BE2C (cell line): ENCODE measurements around the gene PRAMEF2. TPM values are rescaled to one million over a fixed set of nuclear protein-coding genes. Genes with fewer than 3 reads are reported as not detected.
"Not testable (repeated sequence)": the region's sequence is repeated elsewhere in the genome, so short reads cannot be mapped to it uniquely, and the experiment has no call there.

Experiments used
- DNase-seq: peaks from one replicate; pipeline ENCODE4 v3.0.0-alpha.2; 2020
- H3K27me3 ChIP-seq: fragments of 250-450 bp; sonication (Bioruptor Pico); 2 replicates; pipeline ENCODE4 v1.5.1; 2020; ENCODE audit warnings: mild to moderate bottlenecking
- H3K36me3 ChIP-seq: fragments of 250-450 bp; sonication (Bioruptor Pico); 2 replicates; pipeline ENCODE4 v1.5.1; 2020; ENCODE audit warnings: mild to moderate bottlenecking
- H3K4me1 ChIP-seq: fragments of 250-450 bp; sonication (Bioruptor Pico); 2 replicates; pipeline ENCODE4 v1.5.1; 2020
- H3K4me3 ChIP-seq: 2 replicates; pipeline ENCODE4 v1.5.1; 2011; ENCODE audit warnings: low read depth, low read length
- H3K9me3 ChIP-seq: fragments of 250-450 bp; sonication (Bioruptor Pico); 2 replicates; pipeline ENCODE4 v1.5.1; 2020
- CTCF ChIP-seq: IDR thresholded peaks from 2 replicates; pipeline ENCODE4 v1.5.1; 2012; ENCODE audit warnings: mild to moderate bottlenecking, low read depth, low read length
- polyA plus RNA-seq: library from polyadenylated mRNA; unstranded; fragments of >200 nt; gene quantifications from one replicate; pipeline ENCODE4 v1.2.1, GENCODE V29; 2012; ENCODE audit warnings: low read depth, missing spikeins; ENCODE audit not compliant: insufficient read length, insufficient read depth

The PRAMEF2 gene
- polyA plus RNA-seq, result not detected

- H3K27me3 ChIP-seq, H3K9me3 ChIP-seq, DNase-seq, H3K4me1 ChIP-seq, H3K36me3 ChIP-seq, H3K4me3 ChIP-seq: not testable (repeated sequence)
These were observed at the start of gene PRAMEF2 for GRCh38 chr1:12856786-12857185. Gene PRAMEF2 (plus strand): TSS chr1:12857086. CDS start chr1:12859010, 1,924 bp downstream.

- Histone ChIP-seq H3K4me3 (no peak overlapping the region), H3K36me3 (no peaks in the 10 kb centered on the region), H3K4me1 (no peaks in the 10 kb centered on the region), H3K9me3 (no peaks in the 10 kb centered on the region), H3K27me3 (no peaks in the 10 kb centered on the region)
- TF ChIP-seq CTCF, result no peak
- no peak for DNase-seq
These were observed 47.0 kb upstream of the PRAMEF2 start for GRCh38 chr1:12809933-12810332.

- DNase-seq, result no peak
- no peak for TF ChIP-seq CTCF
- H3K4me1 ChIP-seq, result no peaks in the 10 kb centered on the region
- H3K27me3 ChIP-seq, result no peaks in the 10 kb centered on the region
- no peaks in the 10 kb centered on the region for H3K36me3 ChIP-seq
- no peaks in the 10 kb centered on the region for H3K9me3 ChIP-seq
- H3K4me3 ChIP-seq, result no peak overlapping the region
These were observed 46.0 kb upstream of the PRAMEF2 start for GRCh38 chr1:12810691-12811408.

GRCh38 chr1:12811409-12811784 lies 45.5 kb upstream of the PRAMEF2 start:
- no peak for DNase-seq
- no peak for TF ChIP-seq CTCF
- Histone ChIP-seq H3K4me3 (no peak overlapping the region), H3K27me3 (no peaks in the 10 kb centered on the region), H3K9me3 (no peaks in the 10 kb centered on the region), H3K36me3 (no peaks in the 10 kb centered on the region), H3K4me1 (no peaks in the 10 kb centered on the region)

- H3K4me1 ChIP-seq, H3K9me3 ChIP-seq, H3K4me3 ChIP-seq, DNase-seq, H3K27me3 ChIP-seq, H3K36me3 ChIP-seq: not testable (repeated sequence)
These were observed 37.8 kb upstream of the PRAMEF2 start for GRCh38 chr1:12819061-12819460.

DNA sequence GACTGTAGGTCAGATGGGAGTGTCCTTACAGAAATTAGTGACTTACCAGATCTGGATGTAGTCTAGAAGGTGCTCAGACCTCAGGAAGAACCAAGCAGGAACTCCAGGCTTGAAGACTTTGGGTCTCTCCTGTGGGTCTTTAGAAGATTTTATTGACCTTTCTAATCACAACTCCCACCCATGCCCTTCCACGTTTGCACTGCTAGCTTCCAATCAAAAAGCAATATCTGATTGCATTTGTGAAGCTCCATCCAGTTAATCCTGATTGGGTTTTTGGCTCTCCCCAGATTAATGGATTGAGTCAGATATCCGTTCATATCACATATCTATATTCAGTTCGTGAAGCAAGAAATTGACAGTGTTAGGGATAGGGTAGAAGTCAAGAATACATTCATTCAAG lies 25.6 kb upstream of the PRAMEF2 start, which contains the start of gene PRAMEF11:
PRAMEF11 (minus strand) TSS at position 101 of the 400 bp plus-strand sequence. CDS start 2,621 bp downstream, outside the sequence.
- not testable (repeated sequence) for H3K36me3 ChIP-seq, H3K27me3 ChIP-seq, H3K4me1 ChIP-seq, DNase-seq, H3K4me3 ChIP-seq, H3K9me3 ChIP-seq

DNA sequence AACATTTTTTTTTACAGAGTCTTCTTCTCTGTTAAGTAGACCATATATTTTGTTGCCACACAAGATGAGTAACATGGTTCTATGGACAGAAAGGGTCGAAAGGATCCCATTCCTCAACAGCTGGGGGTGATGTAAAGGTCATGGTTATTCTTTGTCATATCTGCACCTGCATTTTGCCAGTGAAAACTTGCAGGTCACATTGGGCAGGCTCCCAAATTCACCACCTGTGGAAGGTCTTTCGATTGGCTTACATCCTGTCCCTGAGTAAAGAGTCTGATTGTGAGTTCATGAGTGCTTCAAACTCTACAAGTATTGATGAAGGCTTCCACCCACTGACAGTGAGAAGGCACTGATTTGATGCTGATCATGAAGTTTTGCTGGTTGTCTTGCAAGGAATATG lies 23.6 kb upstream of the PRAMEF2 start:
- not testable (repeated sequence) for H3K4me1 ChIP-seq, H3K36me3 ChIP-seq, H3K27me3 ChIP-seq, H3K9me3 ChIP-seq, DNase-seq, H3K4me3 ChIP-seq

DNA sequence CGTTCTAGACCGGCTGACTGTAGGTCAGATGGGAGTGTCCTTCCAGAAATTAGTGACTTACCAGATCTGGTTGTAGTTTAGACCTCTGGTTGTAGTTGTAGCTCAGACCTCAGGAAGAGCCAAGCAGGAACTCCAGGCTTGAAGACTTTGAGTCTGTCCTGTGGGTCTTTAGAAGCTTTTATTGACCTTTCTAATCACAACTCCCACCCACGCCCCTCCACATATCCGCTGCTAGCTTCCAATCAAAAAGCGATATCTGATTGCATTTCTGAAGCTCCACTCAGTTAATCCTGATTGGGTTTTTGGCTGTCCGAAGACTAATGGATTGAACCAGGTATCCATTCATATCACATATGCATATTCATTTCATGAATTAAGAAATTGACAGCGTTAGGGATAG lies 8.3 kb upstream of the PRAMEF2 start, which contains the start of gene HNRNPCL1:
HNRNPCL1 (minus strand) TSS at position 101 of the 400 bp plus-strand sequence. CDS start 431 bp downstream, outside the sequence.
- not testable (repeated sequence) for H3K4me1 ChIP-seq, H3K36me3 ChIP-seq, H3K4me3 ChIP-seq, DNase-seq, H3K9me3 ChIP-seq, H3K27me3 ChIP-seq

DNA sequence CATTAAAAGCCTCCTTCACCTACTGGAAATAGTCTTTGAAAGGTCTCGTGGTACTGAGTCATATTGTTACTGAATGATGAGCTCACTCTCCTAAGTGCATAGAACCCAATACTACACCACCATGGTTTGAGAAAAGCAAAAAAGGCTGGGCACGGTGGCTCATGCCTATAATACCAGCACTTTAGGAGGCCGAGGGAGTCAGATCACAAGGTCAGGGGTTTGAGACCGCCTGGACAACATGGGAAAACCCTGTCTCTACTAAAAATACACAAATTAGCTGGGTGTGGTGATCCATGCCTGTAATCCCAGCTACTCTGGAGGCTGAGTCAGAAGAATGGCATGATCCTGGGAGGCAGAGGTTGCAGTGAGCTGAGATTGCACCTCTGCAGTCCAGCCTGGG lies 5.1 kb upstream of the PRAMEF2 start:
- Histone ChIP-seq H3K36me3 (no peaks in the 10 kb centered on the region), H3K27me3 (no peaks in the 10 kb centered on the region), H3K4me3 (no peak overlapping the region), H3K9me3 (no peaks in the 10 kb centered on the region), H3K4me1 (no peaks in the 10 kb centered on the region)
- no peak for TF ChIP-seq CTCF
- no peak for DNase-seq

DNA sequence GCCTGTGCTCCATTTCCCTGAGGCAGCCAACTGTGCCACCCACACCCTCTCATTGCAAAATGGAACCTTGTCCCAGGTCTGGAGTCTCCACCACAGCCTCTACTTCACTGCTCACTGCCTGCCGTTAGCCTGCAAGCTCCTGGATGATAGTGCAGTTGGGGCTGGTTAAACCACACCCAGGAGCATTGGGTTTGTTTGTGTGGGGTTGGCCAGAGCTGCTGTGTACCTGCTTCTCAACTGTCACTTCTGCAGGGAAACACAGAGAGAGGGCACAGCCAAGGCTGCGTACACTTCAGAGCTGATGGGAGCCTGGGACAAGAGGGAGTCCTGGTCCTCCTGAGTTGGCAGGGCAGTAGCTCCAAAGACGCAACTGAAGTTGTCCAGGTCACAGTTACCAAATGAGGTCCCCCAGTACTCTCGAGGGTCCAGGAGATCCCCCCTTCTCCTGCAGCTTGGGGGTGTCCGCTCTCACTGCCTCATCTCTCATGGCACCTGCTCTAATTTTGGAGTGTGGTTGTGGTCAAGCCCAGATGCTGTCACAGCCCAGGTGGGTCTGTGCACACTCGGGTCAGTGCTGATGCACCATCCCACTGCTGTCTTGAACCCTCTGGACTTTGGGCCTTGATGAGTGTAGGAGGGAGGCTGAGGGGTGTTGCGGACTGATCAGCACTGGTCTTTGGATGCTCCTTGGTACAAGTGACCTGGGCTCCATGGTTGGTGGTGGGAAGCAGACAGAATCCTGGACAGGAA lies 6.4 kb downstream of the PRAMEF2 start:
- not testable (repeated sequence) for H3K9me3 ChIP-seq, DNase-seq, H3K4me1 ChIP-seq, H3K27me3 ChIP-seq, H3K36me3 ChIP-seq, H3K4me3 ChIP-seq

- H3K9me3 ChIP-seq, H3K27me3 ChIP-seq, DNase-seq, H3K36me3 ChIP-seq, H3K4me3 ChIP-seq, H3K4me1 ChIP-seq: not testable (repeated sequence)
These were observed 21.6 kb downstream of the PRAMEF2 start for GRCh38 chr1:12878453-12878852.
